Fibroblast of lung (primary cell): ENCODE measurements around the gene PIK3CD.

ENCODE experiments used
- EZH2 ChIP-seq: IDR thresholded peaks from 2 replicates; pipeline ENCODE4 v1.5.1; 2012; ENCODE audit warnings: low read length, control low read depth, mild to moderate bottlenecking; ENCODE audit errors: missing control alignments
- TF ChIP-seq, protein P1 (sequence below), 2 donors: IDR thresholded peaks in 1 of 2; conservative IDR thresholded peaks in 1 of 2; 1 replicate in 1 of 2; 2 replicates in 1 of 2; pipeline ENCODE4 v1.5.1; 2011 to 2012; ENCODE audit warnings: low read length in 2 of 2, control low read depth in 1 of 2, inconsistent platforms in 1 of 2, low read depth in 1 of 2, mild to moderate bottlenecking in 1 of 2

DNA sequence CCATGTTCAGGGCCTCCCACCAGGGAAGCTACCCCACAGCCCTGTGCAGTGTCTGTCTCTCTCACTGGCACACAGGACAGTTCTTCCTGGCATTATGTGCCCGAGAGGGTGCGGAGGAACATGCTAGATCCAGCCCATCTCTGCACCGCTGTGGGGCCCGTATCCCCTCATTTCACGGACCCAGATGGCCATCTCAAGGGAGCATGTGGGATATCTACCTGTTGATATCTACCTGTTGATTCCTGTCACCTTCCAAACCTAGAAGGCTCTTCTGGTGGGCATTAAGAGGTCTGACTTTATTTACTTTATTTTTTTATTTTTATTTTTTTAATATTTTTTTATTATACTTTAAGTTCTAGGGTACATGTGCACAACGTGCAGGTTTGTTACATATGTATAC lies 11.7 kb downstream of the PIK3CD start:
- TF ChIP-seq, protein P1, sequence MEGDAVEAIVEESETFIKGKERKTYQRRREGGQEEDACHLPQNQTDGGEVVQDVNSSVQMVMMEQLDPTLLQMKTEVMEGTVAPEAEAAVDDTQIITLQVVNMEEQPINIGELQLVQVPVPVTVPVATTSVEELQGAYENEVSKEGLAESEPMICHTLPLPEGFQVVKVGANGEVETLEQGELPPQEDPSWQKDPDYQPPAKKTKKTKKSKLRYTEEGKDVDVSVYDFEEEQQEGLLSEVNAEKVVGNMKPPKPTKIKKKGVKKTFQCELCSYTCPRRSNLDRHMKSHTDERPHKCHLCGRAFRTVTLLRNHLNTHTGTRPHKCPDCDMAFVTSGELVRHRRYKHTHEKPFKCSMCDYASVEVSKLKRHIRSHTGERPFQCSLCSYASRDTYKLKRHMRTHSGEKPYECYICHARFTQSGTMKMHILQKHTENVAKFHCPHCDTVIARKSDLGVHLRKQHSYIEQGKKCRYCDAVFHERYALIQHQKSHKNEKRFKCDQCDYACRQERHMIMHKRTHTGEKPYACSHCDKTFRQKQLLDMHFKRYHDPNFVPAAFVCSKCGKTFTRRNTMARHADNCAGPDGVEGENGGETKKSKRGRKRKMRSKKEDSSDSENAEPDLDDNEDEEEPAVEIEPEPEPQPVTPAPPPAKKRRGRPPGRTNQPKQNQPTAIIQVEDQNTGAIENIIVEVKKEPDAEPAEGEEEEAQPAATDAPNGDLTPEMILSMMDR (conservative IDR thresholded peaks at IDR 0.05 in 1 of 2, IDR thresholded peaks at IDR 0.05 in 1 of 2; ENCODE audit: low read depth in 1 of 2, low read length in 2 of 2): no peak
- no peak for TF ChIP-seq EZH2
